ENCODE measurements around the gene COL25A1.

DNA sequence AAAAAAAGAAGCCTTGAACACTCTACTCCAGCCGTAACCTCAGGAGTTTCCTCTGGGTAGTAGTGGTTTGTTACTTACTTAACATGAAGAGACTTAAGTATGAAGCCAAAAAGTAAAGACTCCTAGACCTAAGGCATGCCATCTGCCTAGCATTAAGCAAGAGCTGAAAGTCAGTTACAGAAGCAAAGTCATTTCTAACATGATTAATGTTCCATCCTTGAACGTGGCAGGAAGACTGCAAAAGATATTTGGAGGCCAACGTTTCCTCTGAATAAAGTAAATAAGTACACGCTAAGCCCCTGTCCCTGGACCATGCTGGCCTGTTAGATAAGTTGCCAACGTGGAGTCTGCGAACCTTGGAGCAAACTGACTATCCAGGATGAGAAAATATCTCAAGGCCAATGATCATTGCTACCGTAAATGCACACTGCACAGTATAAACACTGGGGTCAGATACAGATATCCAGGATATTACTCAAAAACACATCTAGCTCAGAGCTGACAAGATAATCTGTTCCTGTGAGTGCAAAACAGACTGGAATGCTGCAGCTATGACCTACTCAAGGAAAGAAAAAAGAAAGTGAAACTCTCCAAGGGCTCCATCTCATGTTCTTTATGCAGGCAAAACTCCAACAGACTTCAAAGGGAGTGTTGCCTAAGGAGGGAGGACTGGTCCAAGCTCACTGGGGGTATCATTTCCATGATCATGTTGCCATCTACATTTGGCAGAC is 255.8 kb downstream of the COL25A1 start:
- TF ChIP-seq, protein P1, sequence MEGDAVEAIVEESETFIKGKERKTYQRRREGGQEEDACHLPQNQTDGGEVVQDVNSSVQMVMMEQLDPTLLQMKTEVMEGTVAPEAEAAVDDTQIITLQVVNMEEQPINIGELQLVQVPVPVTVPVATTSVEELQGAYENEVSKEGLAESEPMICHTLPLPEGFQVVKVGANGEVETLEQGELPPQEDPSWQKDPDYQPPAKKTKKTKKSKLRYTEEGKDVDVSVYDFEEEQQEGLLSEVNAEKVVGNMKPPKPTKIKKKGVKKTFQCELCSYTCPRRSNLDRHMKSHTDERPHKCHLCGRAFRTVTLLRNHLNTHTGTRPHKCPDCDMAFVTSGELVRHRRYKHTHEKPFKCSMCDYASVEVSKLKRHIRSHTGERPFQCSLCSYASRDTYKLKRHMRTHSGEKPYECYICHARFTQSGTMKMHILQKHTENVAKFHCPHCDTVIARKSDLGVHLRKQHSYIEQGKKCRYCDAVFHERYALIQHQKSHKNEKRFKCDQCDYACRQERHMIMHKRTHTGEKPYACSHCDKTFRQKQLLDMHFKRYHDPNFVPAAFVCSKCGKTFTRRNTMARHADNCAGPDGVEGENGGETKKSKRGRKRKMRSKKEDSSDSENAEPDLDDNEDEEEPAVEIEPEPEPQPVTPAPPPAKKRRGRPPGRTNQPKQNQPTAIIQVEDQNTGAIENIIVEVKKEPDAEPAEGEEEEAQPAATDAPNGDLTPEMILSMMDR (conservative IDR thresholded peaks at IDR 0.05; ENCODE audit: low read depth, low read length): no peak
- no peak for TF ChIP-seq EZH2 (IDR thresholded peaks at IDR 0.05; ENCODE audit: borderline replicate concordance, low read depth, low read length, poor library complexity, severe bottlenecking)
